Mesenchymal stem cell (in vitro differentiated cells and primary cell): Measurements from ENCODE around the gene FOLR2.

ENCODE experiments used
- DNase-seq: peaks from one replicate; pipeline ENCODE4 v3.0.0-alpha.2; 2013
- H2AFZ ChIP-seq: one replicate; pipeline ENCODE4 v1.6.1; 2013; ENCODE audit warnings: low read depth, mild to moderate bottlenecking, control low read depth, inconsistent platforms, low read length, moderate library complexity
- H2AK5ac ChIP-seq: 2 replicates; pipeline ENCODE4 v1.6.1; 2013; ENCODE audit warnings: low read length, moderate library complexity, mild to moderate bottlenecking, inconsistent platforms; ENCODE audit not compliant: severe bottlenecking
- H2BK120ac ChIP-seq: one replicate; pipeline ENCODE4 v1.6.1; 2013; ENCODE audit warnings: low read depth, mild to moderate bottlenecking, inconsistent platforms, low read length, moderate library complexity
- H2BK12ac ChIP-seq, 2 experiments: one replicate each; pipeline ENCODE4 v1.6.1; 2013; ENCODE audit warnings: inconsistent platforms in 2 of 2, low read length in 2 of 2, mild to moderate bottlenecking in 2 of 2, moderate library complexity in 2 of 2, control low read depth in 1 of 2
- H2BK15ac ChIP-seq: one replicate; pipeline ENCODE4 v1.6.1; 2013; ENCODE audit warnings: mild to moderate bottlenecking, low read depth, inconsistent platforms; ENCODE audit not compliant: poor library complexity, severe bottlenecking
- H2BK5ac ChIP-seq: 2 replicates; pipeline ENCODE4 v1.6.1; 2013; ENCODE audit warnings: low read depth, mild to moderate bottlenecking, low read length, control low read depth, inconsistent platforms; ENCODE audit not compliant: poor library complexity, severe bottlenecking
- H3K14ac ChIP-seq, 2 experiments: one replicate each; pipeline ENCODE4 v1.6.1; 2013; ENCODE audit warnings: inconsistent platforms in 2 of 2, low read length in 2 of 2, control low read depth in 1 of 2, mild to moderate bottlenecking in 1 of 2, moderate library complexity in 1 of 2
- H3K18ac ChIP-seq, 2 experiments: one replicate each; pipeline ENCODE4 v1.6.1; 2013; ENCODE audit warnings: inconsistent platforms in 2 of 2, low read length in 2 of 2, control low read depth in 1 of 2, low read depth in 1 of 2, mild to moderate bottlenecking in 1 of 2
- H3K23ac ChIP-seq, 2 experiments: one replicate each; pipeline ENCODE4 v1.6.1; 2013; ENCODE audit warnings: inconsistent platforms in 2 of 2, low read length in 2 of 2, mild to moderate bottlenecking in 2 of 2, moderate library complexity in 2 of 2, control low read depth in 1 of 2
- H3K27ac ChIP-seq: 2 replicates; pipeline ENCODE4 v1.5.1; 2013; ENCODE audit warnings: mild to moderate bottlenecking, moderate library complexity, low read length, control low read depth, inconsistent platforms; ENCODE audit not compliant: poor library complexity, severe bottlenecking
- H3K27me3 ChIP-seq, 2 experiments: 2 replicates each; pipeline versions ENCODE4 v1.6.1 to v1.7.0; 2013; ENCODE audit warnings: low read length in 2 of 2, mild to moderate bottlenecking in 2 of 2, moderate library complexity in 2 of 2, control low read depth in 1 of 2, inconsistent platforms in 1 of 2; ENCODE audit not compliant: control insufficient read depth in 1 of 2, insufficient read depth in 1 of 2
- H3K36me3 ChIP-seq, 2 experiments: 2 replicates each; pipeline versions ENCODE4 v1.6.1 to v1.7.0; 2013; ENCODE audit warnings: low read length in 2 of 2, control low read depth in 1 of 2, inconsistent platforms in 1 of 2, low read depth in 1 of 2, mild to moderate bottlenecking in 1 of 2; ENCODE audit not compliant: insufficient read depth in 2 of 2, control insufficient read depth in 1 of 2
- H3K4ac ChIP-seq, 2 experiments: one replicate each; pipeline ENCODE4 v1.6.1; 2013; ENCODE audit warnings: inconsistent platforms in 2 of 2, low read length in 2 of 2, mild to moderate bottlenecking in 2 of 2, moderate library complexity in 2 of 2, control low read depth in 1 of 2, low read depth in 1 of 2
- H3K4me1 ChIP-seq: 2 replicates; pipeline ENCODE4 v1.6.1; 2013; ENCODE audit warnings: low read depth, low read length, control low read depth; ENCODE audit not compliant: control insufficient read depth, insufficient read depth
- H3K4me2 ChIP-seq: 2 replicates; pipeline ENCODE4 v1.6.1; 2013; ENCODE audit warnings: low read length, mild to moderate bottlenecking, inconsistent platforms; ENCODE audit not compliant: poor library complexity, severe bottlenecking
- H3K4me3 ChIP-seq, 2 experiments: 2 replicates each; pipeline versions ENCODE4 v1.5.1 to v1.7.0; 2013; ENCODE audit warnings: low read length in 2 of 2, mild to moderate bottlenecking in 2 of 2, control low read depth in 1 of 2, low read depth in 1 of 2; ENCODE audit not compliant: insufficient read depth in 1 of 2
- H3K79me1 ChIP-seq: replicated peaks from 2 replicates; pipeline ENCODE4 v1.6.1; 2013; ENCODE audit warnings: mild to moderate bottlenecking, control low read depth, low read length, inconsistent platforms; ENCODE audit not compliant: poor library complexity, severe bottlenecking
- H3K9ac ChIP-seq: 2 replicates; pipeline ENCODE4 v1.7.0; 2013; ENCODE audit warnings: mild to moderate bottlenecking, low read length, moderate library complexity
- H3K9me3 ChIP-seq: 2 replicates; pipeline ENCODE4 v1.7.0; 2013; ENCODE audit warnings: mild to moderate bottlenecking, low read length; ENCODE audit not compliant: control insufficient read depth
- H4K8ac ChIP-seq: one replicate; pipeline ENCODE4 v1.6.1; 2013; ENCODE audit warnings: inconsistent platforms, mild to moderate bottlenecking, low read length, moderate library complexity
- H4K91ac ChIP-seq: one replicate; pipeline ENCODE4 v1.6.1; 2013; ENCODE audit warnings: mild to moderate bottlenecking, low read length, inconsistent platforms
- WGBS: methylation state at CpG from one replicate; pipeline ENCODE4 v1.1.7; 2013; ENCODE audit warnings: mixed read lengths; 5-methylcytosine and 5-hydroxymethylcytosine counted together

Gene FOLR2

GRCh38 chr11:72218251-72218745 is 1.7 kb downstream of the FOLR2 start:
- H3K36me3 ChIP-seq = no peaks in the 10 kb centered on the region
- no peak overlapping the region for H4K8ac ChIP-seq
- no peak overlapping the region for H2BK5ac ChIP-seq
- no peak overlapping the region for H2AK5ac ChIP-seq
- H3K79me1 ChIP-seq = no peaks in the 10 kb centered on the region
- no peak overlapping the region for H3K27ac ChIP-seq
- H3K27me3 ChIP-seq = peaks cover 31 to 34% of the 10 kb centered on the region in 2 experiments
- no peak overlapping the region for H3K4me3 ChIP-seq
- H3K9me3 ChIP-seq = no peaks in the 10 kb centered on the region
- H2BK15ac ChIP-seq = no peak overlapping the region
- H2BK120ac ChIP-seq = no peak overlapping the region
- H3K18ac ChIP-seq = no peak overlapping the region
- no peak overlapping the region for H3K4ac ChIP-seq
- H4K91ac ChIP-seq = no peak overlapping the region
- H2BK12ac ChIP-seq = no peak overlapping the region
- no peak overlapping the region for H3K9ac ChIP-seq
- no peak for DNase-seq
- H3K4me2 ChIP-seq = no peak overlapping the region
- peaks cover 6% of the 10 kb centered on the region for H3K4me1 ChIP-seq
- WGBS = 88% methylated on average over 5 of the region's 5 CpGs
- H3K23ac ChIP-seq = no peak overlapping the region
- no peak overlapping the region for H3K14ac ChIP-seq
- no peak overlapping the region for H2AFZ ChIP-seq

- Histone ChIP-seq H3K14ac (no peak overlapping the region), H2BK120ac (no peak overlapping the region), H2BK15ac (no peak overlapping the region), H3K4me2 (no peak overlapping the region), H2BK12ac (no peak overlapping the region), H3K27ac (no peak overlapping the region), H2AK5ac (no peak overlapping the region), H3K36me3 (no peaks in the 10 kb centered on the region), H2AFZ (no peak overlapping the region), H3K79me1 (no peaks in the 10 kb centered on the region), H3K9me3 (no peaks in the 10 kb centered on the region), H4K8ac (peak overlapping the region; percentile 62), H3K18ac (no peak overlapping the region), H3K4me3 (no peak overlapping the region), H3K4me1 (peaks cover 10% of the 10 kb centered on the region), H3K4ac (no peak overlapping the region), H4K91ac (no peak overlapping the region), H3K9ac (no peak overlapping the region), H3K23ac (no peak overlapping the region), H2BK5ac (no peak overlapping the region), H3K27me3 (peaks cover 27 to 29% of the 10 kb centered on the region in 2 experiments)
- 88% methylated on average over 9 of the region's 10 CpGs for WGBS
- no peak for DNase-seq
These were observed 4.2 kb downstream of the FOLR2 start for GRCh38 chr11:72220696-72221363.

- Histone ChIP-seq H3K4me1 (peaks cover 13% of the 10 kb centered on the region), H3K9ac (no peak overlapping the region), H3K27ac (no peak overlapping the region), H2BK12ac (no peak overlapping the region), H2BK120ac (no peak overlapping the region), H2BK5ac (no peak overlapping the region), H2AK5ac (no peak overlapping the region), H3K79me1 (no peaks in the 10 kb centered on the region), H2AFZ (no peak overlapping the region), H3K4ac (no peak overlapping the region), H3K4me2 (no peak overlapping the region), H4K8ac (peak overlapping the region; percentile 45), H3K27me3 (peaks cover 21 to 23% of the 10 kb centered on the region in 2 experiments), H3K9me3 (no peaks in the 10 kb centered on the region), H2BK15ac (no peak overlapping the region), H3K36me3 (peaks cover under 1 to 3% of the 10 kb centered on the region in 2 experiments), H3K4me3 (no peak overlapping the region), H4K91ac (no peak overlapping the region), H3K18ac (no peak overlapping the region), H3K14ac (no peak overlapping the region), H3K23ac (no peak overlapping the region)
- WGBS = 84% methylated on average over 7 of the region's 7 CpGs
- no peak for DNase-seq
These were observed 4.9 kb downstream of the FOLR2 start for GRCh38 chr11:72221386-72222075.
